C4-2B (cell line): ENCODE data around the gene SULT6B1.

Experiments used
- CTCF ChIP-seq: fragments of 450-650 bp; conservative IDR thresholded peaks from 2 replicates; pipeline ENCODE4 v1.5.1; 2017; ENCODE audit warnings: mild to moderate bottlenecking
- ZFX ChIP-seq: fragments of 450-650 bp; IDR thresholded peaks from 2 replicates; pipeline ENCODE4 v1.6.1; 2017

DNA sequence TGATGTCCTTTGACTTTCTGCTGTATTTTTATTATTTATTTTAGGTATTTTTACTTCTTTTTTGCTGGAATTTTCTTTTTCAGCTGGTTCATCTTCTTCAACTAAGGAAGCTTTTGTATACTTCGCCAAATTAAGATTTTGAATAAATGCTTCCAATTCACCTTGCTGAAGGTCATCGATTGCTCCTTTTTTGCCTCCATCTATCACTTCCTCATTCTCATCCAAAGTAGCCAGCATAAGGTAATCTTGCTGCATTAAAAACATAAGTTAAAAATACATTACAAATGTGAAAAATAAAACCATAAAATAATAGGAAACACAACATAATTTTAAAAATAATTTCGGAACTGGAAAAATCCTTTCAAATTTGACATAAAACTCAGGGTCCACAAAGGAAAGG lies 40.3 kb upstream of the SULT6B1 start:
- TF ChIP-seq CTCF (no peak), ZFX (no peak)
